Measurements from ENCODE around the gene KLHDC4. TPM values are rescaled to one million over a fixed set of nuclear protein-coding genes. Genes with fewer than 3 reads are reported as not detected.

The KLHDC4 gene
- total and polyA plus RNA-seq, 8 donors: 25.5 to 119 (median 43.5) TPM

DNA sequence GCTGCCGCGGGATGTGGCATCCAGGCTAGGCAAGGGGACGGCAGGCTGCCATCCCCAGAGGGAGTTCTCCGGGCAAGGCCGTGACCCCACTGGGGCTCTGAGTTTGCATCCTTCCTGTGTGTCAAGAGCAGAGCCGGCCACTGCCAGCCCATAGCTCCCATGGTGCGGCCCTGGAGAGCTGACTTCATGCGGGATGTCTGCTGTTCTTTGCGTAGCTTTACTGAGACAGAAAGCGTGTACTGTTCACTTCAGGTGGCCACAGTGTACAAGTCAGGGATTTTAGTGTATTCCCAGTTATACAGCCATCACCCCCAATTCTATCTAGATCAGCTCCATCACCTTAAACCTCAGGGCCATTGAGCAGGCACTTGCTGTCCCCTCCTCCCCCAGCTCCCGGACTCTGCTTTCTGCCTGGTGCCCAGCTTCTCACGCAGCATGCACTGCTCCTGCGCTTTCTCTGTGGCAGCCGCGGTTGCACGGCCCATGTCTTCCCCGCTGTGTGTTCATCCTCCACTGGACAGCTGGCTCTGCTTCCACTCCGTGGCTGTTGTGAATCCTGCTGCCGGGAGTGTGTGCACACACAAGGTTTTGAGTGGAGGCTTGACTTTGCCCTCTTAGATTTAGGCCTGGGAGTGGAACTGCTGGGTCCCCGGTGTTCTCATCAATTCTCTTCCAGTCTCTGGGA is 71.2 kb downstream of the KLHDC4 start:
- WGBS, 5 donors: 91 to 93% (median 92%) methylated on average over 20 of the region's 20 CpGs
- no peak overlapping the region for H3K4me3 ChIP-seq
- peaks cover 0 to 18% (median 0%) of the 10 kb centered on the region in 3 donors for H3K27me3 ChIP-seq
- intact Hi-C loops (cut with DNase I; ENCODE audit: low total_unique reads): no loop called here
- no peak for DNase-seq
- TF ChIP-seq, protein P1, sequence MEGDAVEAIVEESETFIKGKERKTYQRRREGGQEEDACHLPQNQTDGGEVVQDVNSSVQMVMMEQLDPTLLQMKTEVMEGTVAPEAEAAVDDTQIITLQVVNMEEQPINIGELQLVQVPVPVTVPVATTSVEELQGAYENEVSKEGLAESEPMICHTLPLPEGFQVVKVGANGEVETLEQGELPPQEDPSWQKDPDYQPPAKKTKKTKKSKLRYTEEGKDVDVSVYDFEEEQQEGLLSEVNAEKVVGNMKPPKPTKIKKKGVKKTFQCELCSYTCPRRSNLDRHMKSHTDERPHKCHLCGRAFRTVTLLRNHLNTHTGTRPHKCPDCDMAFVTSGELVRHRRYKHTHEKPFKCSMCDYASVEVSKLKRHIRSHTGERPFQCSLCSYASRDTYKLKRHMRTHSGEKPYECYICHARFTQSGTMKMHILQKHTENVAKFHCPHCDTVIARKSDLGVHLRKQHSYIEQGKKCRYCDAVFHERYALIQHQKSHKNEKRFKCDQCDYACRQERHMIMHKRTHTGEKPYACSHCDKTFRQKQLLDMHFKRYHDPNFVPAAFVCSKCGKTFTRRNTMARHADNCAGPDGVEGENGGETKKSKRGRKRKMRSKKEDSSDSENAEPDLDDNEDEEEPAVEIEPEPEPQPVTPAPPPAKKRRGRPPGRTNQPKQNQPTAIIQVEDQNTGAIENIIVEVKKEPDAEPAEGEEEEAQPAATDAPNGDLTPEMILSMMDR (IDR thresholded peaks at IDR 0.05): no peak
- TF ChIP-seq POLR2A (IDR thresholded peaks at IDR 0.05) (no peak), EP300 (IDR thresholded peaks at IDR 0.05) (no peak), POLR2AphosphoS5 (IDR thresholded peaks at IDR 0.05) (no peak)
- no peak overlapping the region for H3K27ac ChIP-seq
- H3K36me3 ChIP-seq: peaks cover 0 to 45% (median 36%) of the 10 kb centered on the region in 4 donors
- H3K9me3 ChIP-seq: no peaks in the 10 kb centered on the region
- peaks cover 0 to 8% (median 0%) of the 10 kb centered on the region in 4 donors for H3K4me1 ChIP-seq

DNA sequence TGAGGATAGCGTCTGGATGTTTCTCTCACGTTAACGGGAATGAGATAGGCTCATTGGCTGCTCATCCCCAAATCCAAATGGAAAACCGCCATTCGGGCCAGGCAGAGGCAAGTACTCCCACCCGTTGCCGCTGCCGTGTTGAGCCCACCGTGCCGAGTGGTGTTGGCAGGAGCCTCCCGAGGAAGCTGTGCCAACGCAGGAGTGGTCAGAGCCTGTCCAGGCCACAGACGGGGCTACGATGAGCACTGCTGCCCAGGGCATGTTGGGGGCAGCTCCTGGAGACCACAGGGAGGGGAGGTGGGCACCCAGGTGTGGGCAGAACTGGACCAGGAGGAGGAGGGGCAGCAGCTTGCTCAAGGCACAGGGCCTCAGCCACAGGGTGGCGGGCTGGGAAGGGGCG is 72.0 kb downstream of the KLHDC4 start:
- peaks cover 0 to 8% (median 0%) of the 10 kb centered on the region in 4 donors for H3K4me1 ChIP-seq
- intact Hi-C loops (cut with DNase I; ENCODE audit: low total_unique reads): no loop called here
- no peaks in the 10 kb centered on the region for H3K9me3 ChIP-seq
- H3K27me3 ChIP-seq: peaks cover 0 to 26% (median 2%) of the 10 kb centered on the region in 3 donors
- WGBS, 5 donors: 92 to 94% (median 93%) methylated on average over 14 to 16 of the region's 16 CpGs
- no peak for DNase-seq
- TF ChIP-seq, protein P1 (IDR thresholded peaks at IDR 0.05): no peak
- TF ChIP-seq POLR2AphosphoS5 (IDR thresholded peaks at IDR 0.05): no peak
- no peak for TF ChIP-seq EP300 (IDR thresholded peaks at IDR 0.05)
- no peak for TF ChIP-seq POLR2A (IDR thresholded peaks at IDR 0.05)
- no peak overlapping the region for H3K27ac ChIP-seq
- H3K4me3 ChIP-seq: no peak overlapping the region
- H3K36me3 ChIP-seq: peaks cover 0 to 37% (median 28%) of the 10 kb centered on the region in 4 donors

DNA sequence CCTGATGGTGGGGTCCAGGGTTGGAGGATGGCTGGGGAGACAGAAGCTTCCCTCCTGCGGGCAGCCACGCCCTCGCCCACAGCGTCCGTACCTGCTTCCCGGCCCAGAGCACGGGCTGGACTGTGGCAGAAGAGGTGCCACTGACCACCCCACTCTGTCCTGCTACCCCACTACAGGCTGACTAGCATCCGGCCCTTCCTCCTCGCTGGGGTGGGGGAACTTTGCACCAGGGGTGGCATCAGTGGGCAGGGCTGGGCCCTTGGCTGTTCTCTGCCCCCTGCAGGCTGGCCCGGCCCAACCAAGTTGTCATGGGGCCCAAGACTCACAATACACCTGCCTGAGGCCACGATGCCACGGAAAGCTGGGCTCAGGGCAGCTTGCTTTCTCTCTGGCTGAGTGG is 73.0 kb downstream of the KLHDC4 start:
- Histone ChIP-seq H3K4me1 (peaks cover 0 to 8% (median 0%) of the 10 kb centered on the region in 4 donors), H3K27me3 (peaks cover 0 to 37% (median 11%) of the 10 kb centered on the region in 3 donors), H3K9me3 (no peaks in the 10 kb centered on the region), H3K36me3 (peaks cover 0 to 32% (median 23%) of the 10 kb centered on the region in 4 donors), H3K4me3 (no peak overlapping the region), H3K27ac (no peak overlapping the region)
- no peak for DNase-seq
- no peak for TF ChIP-seq POLR2A (IDR thresholded peaks at IDR 0.05)
- TF ChIP-seq POLR2AphosphoS5 (IDR thresholded peaks at IDR 0.05): no peak
- TF ChIP-seq, protein P1 (IDR thresholded peaks at IDR 0.05): no peak
- TF ChIP-seq EP300 (IDR thresholded peaks at IDR 0.05): no peak
- intact Hi-C loops (cut with DNase I; ENCODE audit: low total_unique reads): no loop called here
- WGBS, 5 donors: 67 to 82% (median 78%) methylated on average over 9 to 12 of the region's 12 CpGs

DNA sequence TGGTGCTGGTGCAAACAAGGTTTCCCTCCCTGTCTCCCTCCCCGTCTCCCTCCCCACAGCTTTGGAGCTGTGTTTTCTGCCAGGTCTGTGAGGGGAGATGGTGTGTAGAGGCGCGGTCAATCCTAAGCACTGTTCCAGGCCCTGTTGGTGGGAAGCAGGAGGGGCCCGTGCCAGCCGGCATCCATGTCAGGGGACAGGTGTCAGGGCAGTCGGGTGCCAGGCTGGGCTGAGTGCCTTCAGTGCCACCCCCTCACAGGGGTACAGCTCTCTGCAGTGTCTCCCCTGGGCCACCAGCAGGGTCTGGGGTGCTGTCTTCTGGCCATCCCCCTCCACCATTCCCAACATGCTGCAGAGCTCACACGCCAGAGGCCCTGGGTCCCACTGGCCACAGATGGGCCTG is 73.6 kb downstream of the KLHDC4 start:
- intact Hi-C loops (cut with DNase I; ENCODE audit: low total_unique reads): no loop called here
- no peak overlapping the region for H3K27ac ChIP-seq
- peaks cover 0 to 29% (median 23%) of the 10 kb centered on the region in 4 donors for H3K36me3 ChIP-seq
- no peak for DNase-seq
- no peak overlapping the region for H3K4me3 ChIP-seq
- H3K9me3 ChIP-seq: no peaks in the 10 kb centered on the region
- H3K27me3 ChIP-seq: peaks cover 0 to 42% (median 17%) of the 10 kb centered on the region in 3 donors
- TF ChIP-seq EP300 (IDR thresholded peaks at IDR 0.05) (no peak), POLR2A (IDR thresholded peaks at IDR 0.05) (no peak), POLR2AphosphoS5 (IDR thresholded peaks at IDR 0.05) (no peak)
- TF ChIP-seq, protein P1 (IDR thresholded peaks at IDR 0.05): no peak
- 64 to 80% (median 73%) methylated on average over 2 to 7 of the region's 7 CpGs for WGBS, 5 donors
- H3K4me1 ChIP-seq: peaks cover 0 to 8% (median 0%) of the 10 kb centered on the region in 4 donors
